HG03159 (cell line): ENCODE data around the gene KCNA4.
"Not testable (repeated sequence)": the region's sequence is repeated elsewhere in the genome, so short reads cannot be mapped to it uniquely, and the experiment has no call there.

Experiments
- ATAC-seq: cut with Tn5 transposase; IDR thresholded peaks from one replicate; pipeline ENCODE4 v1.9.1; 2021; ENCODE audit warnings: mild to moderate bottlenecking, moderate library complexity; ENCODE audit not compliant: unreplicated experiment

KCNA4 gene

DNA sequence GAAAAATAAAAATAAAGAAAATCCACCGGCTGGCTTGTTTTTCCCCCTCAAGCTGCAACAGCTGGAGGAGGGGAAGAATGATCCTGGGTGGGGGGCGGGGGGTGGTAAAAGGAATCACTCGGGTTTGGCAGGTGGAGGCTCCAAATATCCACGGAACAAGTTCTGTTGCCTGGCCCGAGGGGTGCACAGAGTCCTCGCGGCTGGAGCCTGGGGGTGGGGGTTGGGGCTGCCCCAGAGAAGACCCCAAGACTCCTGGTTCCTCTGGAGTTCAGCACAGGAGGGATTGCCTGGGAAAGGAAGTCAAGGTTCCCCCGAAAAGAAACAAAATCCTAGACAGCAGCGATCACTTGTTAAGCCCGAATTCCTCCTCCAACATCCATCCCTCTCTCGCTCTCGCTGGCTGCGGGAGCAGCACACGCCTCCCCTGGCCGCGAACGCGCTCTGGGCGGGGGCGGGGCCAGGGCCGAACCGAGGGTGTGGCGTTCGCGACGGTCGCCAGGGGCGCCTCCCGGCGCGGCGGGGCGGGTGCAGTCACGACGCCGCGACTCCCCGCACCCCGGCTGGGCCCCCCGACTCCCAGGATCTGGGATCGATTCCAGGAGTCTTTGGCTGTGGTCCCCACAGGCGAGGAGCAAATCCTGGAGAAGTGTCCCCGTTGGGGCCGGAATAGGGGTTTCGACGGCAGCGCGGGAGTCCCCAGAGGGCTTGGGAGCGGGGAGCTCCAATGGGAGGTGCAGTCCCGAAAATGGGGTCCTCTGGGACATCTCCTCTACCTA lies at the start of gene KCNA4:
Gene KCNA4 (minus strand): TSS at position 443 of the 776 bp plus-strand sequence. CDS start 4,352 bp downstream, outside the sequence.
- ATAC-seq: no peak

GRCh38 chr11:30062103-30062502 lies 45.3 kb upstream of the KCNA4 start:
- ATAC-seq: no peak

- ATAC-seq: no peak
These were observed 42.5 kb upstream of the KCNA4 start for GRCh38 chr11:30059172-30059815.

DNA sequence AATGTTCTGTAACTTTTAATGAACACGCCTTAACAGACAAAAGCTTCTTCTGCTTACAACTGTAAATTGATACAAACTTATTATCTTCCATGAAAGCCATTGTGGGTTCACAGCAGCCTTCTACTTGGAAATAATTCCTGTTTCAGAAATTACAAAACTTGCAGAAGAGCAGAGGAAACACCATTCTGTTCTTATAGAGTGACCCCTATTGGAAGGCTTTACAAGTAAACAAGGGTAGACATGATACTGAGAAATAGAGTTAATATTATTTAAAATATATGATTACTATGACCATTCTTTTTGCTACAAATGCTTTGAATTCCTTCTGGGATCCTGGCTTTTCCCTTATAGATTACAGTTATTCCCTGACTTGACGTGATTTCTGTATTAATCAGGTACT lies 32.4 kb upstream of the KCNA4 start:
- no peak for ATAC-seq

DNA sequence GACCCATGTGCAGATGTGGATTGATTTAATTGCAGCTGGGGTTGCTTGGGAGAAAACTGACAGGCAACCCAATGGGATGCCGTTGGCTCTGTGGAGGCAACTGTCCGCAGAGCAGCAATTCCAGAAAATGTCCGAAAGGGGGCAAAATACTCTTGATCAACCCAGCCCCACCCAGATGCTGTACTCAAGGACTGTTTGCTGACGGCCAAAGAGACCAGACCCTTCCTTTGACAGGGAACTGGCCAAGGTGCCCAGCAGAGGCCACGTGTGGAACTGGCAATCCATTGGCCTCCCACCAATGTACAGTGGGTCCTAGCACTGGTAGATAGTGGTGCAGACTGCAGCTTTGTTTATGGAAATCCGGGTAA lies 29.7 kb upstream of the KCNA4 start:
- no peak for ATAC-seq

- ATAC-seq: no peak
These were observed 29.2 kb upstream of the KCNA4 start for GRCh38 chr11:30045921-30046577.

DNA sequence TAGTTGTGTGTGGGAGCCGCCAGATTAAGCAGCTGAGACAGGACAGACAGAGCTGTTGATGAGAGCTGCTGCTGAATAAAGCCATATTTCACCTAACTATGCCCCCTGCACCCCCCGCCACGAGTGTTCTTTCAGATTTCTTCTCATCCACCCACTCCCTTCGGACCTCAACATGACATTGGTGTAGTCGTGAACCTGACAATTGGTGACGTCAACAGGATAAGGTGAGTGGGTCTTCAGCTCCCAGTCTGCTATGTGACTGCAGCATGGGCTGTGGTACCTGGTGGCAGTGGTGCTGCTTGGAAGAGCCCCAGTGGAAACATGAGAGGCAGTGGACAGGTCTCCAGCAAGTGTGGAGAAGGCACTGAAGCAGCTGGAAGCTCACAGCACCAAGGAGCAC lies 28.3 kb upstream of the KCNA4 start:
- no peak for ATAC-seq

DNA sequence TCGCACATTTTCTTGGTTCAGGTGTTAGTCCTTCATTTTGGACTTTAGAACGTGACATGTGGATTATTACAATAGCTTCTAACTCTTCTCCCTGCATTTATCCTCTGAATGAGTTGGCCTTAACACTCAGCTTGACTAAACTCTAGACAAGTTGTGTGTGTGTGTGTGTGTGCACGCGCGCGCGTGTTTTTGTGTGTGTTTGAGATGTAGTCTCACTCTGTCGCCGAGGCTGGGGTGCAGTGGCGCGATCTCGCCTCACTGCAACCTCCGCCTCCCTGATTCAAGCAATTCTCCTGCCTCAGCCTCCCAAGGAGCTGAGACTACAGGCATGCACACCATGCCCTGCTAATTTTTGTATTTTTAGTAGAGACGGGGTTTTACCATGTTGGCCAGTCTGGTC lies 24.3 kb upstream of the KCNA4 start:
- ATAC-seq: no peak

GRCh38 chr11:30034746-30035145 lies 17.9 kb upstream of the KCNA4 start:
- ATAC-seq: not testable (repeated sequence)

DNA sequence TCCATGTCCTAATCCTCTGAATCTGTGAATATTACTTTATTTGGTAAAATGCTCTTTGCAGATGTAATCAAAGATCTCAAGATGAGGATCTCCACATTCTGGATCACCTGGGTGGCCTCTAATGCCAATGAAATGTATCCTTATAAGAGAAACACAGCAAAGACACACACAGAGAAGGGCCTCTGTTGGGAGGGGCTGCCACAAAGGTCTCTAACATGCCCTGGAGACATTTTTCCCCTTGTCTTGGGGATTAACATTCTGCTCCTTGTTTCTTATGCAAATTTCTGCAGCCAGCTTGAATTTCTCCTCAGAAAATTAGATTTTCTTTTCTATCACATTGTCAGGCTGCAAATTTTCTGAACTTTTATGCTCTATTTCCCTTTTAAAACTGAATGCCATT lies 17.3 kb upstream of the KCNA4 start:
- ATAC-seq: not testable (repeated sequence)

DNA sequence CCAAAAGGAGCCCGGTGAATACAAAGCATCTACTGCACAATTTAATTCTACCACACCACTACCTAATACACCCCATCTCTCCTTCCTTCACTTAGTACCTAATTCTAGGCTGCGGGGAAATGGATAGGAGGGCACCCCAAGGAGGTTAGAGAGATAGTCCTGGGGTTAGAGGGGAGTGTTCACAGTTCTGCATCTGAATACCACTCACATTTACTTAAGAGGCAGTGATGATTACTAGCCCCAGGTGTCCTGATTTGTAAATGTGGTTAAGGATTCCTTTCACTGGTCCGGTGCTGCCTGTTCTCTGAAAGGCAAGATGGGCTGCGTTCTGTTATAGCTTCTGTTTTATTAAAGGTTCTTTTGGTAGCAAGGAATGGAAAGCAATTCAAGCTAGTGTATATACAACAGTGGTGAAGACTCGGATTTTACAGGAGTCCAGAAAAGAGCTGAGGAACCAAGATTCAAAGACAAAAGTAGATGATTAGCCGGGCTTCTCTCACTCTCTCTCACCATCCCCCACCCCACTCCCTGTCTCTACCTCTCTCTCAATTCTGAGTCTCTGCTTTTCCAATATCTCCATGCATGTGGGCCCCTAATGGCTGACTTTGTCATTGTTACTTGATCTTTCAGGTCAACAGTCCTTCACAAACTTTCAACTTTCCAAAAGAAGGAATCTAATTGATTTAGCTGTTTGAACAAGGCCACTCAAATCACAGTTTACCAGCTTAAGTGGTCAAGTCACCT lies 8.7 kb upstream of the KCNA4 start:
- ATAC-seq: no peak

GRCh38 chr11:30023074-30023473 lies 6.2 kb upstream of the KCNA4 start:
- no peak for ATAC-seq

DNA sequence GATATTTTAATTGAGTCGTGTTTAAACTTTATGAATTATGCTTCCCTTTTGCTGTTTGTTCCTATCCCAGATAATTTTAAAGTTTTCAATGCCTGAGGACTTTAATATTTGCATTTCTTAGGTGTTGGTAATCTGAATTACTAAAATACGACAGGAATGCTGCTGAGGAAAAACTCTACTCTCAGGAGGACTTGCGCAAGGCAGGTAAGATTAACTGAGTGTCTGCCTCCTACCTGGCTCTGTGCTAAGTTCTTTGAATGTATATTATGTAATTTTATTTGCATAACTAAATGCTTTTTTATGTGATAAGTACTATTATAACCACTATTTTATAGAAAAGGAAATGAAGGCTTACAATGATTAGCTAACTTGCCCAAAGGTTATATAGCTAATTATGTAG lies 2.7 kb upstream of the KCNA4 start:
- no peak for ATAC-seq

DNA sequence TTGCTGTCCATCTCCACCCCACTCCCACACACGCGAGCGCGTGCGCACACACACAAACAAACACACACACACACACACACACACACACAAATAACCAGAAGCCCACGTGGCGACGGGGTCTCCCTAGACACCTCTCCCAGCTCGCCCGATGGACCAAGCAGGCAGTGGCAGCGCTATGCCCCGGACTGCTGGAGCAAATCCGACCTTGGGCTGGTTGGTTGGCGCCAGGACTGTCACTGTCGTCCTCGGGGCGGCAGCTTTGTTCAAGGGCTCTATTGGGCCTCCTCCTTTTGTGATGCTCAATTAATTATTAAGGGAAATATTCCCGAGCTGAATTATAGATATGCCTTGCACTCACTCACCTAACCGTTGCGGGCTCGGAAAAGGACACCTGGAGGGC lies 1.7 kb upstream of the KCNA4 start:
- no peak for ATAC-seq

- ATAC-seq: no peak
These were observed 640 bp upstream of the KCNA4 start for GRCh38 chr11:30017445-30017895.

DNA sequence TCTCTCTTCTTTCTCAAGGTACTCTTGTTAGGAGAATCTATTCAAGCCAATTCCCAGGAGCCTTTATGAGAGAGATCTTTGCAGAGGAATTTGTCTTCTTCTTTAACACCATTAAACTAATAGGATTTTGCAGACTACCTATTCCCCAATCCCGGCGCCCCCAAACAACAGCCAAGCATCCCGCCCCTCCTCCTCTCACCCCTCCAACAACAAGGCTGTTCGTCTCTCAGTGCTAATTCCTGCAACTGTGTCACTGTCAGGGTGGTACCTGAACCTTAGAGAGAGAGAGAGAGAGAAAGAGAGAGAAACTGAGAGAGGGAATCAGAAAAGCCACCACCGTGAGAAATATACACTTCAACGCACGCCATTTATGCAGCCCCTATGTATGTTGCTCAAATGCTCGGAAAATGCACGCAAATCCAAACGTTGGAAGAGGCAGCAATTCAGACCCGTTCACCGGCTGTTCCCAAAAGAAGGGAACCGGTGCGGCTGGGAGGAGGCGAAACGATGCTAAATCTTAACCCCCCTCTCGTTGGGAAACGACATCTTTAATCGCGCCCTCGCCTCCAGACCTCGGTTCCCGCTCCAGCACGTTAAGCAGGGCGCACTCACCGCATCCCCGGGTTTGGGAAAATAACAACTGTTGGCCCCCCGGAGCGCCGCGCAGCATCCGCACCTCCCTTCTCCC lies 961 bp downstream of the KCNA4 start:
- ATAC-seq: no peak

- ATAC-seq: no peak
These were observed 4.5 kb downstream of the KCNA4 start for GRCh38 chr11:30012346-30012745.

DNA sequence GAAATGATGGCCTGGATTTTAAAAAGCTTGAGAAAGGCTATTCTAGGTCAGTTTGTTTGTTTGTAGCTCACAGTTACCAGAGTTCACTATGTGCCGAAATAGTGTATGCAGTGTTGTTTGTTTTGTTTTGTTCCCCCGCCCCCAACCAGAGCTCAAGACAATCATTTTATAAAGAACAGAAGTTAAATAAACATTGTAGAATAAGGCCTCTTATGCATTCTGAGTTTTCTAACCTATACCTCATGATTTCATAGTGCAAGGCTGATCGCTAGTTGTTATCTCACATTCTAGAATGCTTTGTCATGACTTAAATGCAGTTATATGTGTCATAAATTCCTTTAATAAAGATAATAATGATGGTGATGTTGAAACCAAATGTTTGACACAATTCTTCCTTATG lies 7.8 kb downstream of the KCNA4 start:
- ATAC-seq: no peak

- no peak for ATAC-seq
These were observed 10.0 kb downstream of the KCNA4 start for GRCh38 chr11:30006876-30007275.

GRCh38 chr11:30002157-30002785 lies 14.6 kb downstream of the KCNA4 start:
- ATAC-seq: no peak
